Measurements from ENCODE around the gene ETV6.
"Not testable (repeated sequence)": the region's sequence is repeated elsewhere in the genome, so short reads cannot be mapped to it uniquely, and the experiment has no call there.

Gene ETV6

GRCh38 chr12:11672256-11673191 is 23.1 kb downstream of the ETV6 start:
- DNase-seq, result no peak

GRCh38 chr12:11673666-11674461 is 24.4 kb downstream of the ETV6 start:
- no peak for DNase-seq

DNA sequence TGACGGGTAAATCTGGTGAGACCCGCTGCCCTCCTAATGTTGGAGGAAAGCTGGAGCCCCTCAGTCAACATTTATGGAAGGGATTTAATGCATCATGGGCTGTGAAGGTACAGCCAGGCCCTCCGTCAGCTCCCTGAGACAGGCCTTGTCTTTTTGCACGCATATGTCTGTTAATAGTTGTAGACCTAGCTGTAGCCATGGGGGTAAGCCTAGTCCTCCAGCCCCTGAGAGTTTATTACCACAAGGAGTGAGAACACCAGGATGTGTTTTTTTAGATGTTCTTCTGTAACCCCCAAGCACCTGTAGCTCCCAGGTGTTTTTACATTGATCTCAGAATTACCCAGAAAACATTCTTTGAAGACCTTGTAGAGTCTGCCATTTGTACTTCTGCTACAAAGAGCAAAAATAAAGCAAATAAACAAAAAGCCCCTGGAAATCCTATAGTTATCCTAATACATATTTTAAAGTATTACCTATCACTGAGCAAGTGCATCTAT is 25.5 kb downstream of the ETV6 start:
- no peak for DNase-seq

GRCh38 chr12:11676052-11676451 is 26.6 kb downstream of the ETV6 start:
- no peak for DNase-seq

- no peak for DNase-seq
These were observed 27.6 kb downstream of the ETV6 start for GRCh38 chr12:11677093-11677492.

DNA sequence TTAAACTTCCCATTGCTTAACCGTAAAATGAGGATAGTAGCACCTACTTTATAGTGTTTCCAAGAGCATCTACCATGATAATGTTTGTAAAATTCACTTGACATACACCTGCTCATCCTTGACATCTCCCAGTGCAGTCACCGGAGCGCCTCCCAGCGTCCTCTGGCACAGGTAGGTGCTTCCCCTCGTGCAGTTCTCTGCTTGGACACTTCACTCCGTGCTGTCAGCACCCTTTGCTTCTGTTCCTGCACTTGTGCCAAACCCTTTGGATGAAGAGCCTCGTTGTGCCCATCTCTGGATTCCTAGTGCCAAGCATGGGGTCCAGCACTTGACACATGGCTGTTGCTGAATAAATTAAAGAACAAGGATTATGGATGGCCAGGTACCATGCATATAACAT is 28.3 kb downstream of the ETV6 start:
- DNase-seq, result no peak

GRCh38 chr12:11678781-11679180 is 29.3 kb downstream of the ETV6 start:
- no peak for DNase-seq

DNA sequence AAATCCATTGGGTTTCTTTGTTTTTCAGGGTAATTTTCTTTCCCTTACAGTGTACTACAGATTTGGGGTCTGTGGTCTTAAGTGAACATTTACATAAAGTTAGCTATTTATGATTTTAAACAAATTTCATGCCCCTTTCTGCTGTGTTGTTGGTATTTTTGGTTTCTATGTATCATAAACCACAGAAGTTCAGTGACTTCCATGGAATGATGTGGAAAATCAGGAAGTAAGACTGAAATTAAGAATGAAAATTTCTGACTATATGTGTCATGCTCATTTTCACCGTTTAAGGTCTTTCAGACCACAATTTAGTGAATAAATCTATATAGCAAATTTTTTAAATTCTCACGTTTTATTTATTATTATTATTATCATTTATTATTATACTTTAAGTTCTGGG is 31.7 kb downstream of the ETV6 start:
- no peak for DNase-seq

- not testable (repeated sequence) for DNase-seq
These were observed 32.2 kb downstream of the ETV6 start for GRCh38 chr12:11681695-11682094.

- no peak for DNase-seq
These were observed 34.9 kb downstream of the ETV6 start for GRCh38 chr12:11684393-11684792.

DNA sequence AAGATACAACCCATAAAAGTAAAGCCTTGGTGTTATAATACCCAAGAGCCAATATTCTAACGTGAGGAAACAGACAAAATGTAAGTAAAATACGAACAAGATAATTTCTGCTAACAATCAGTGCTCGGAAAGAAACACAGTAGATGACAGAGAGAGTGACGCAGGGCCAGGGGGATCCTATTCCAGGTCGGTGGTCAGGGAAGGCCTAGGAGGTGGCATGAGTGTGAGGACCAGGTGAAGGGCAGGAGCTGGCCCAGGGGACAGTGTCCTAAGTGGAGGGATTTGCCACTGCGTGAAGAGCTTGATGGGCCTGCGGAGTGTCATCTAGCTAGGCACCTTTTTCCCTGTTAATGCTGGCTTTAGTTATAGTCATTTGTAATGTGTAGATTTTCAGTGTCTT is 35.3 kb downstream of the ETV6 start:
- DNase-seq, result no peak

- DNase-seq, result no peak
These were observed 35.8 kb downstream of the ETV6 start for GRCh38 chr12:11685316-11685715.

DNA sequence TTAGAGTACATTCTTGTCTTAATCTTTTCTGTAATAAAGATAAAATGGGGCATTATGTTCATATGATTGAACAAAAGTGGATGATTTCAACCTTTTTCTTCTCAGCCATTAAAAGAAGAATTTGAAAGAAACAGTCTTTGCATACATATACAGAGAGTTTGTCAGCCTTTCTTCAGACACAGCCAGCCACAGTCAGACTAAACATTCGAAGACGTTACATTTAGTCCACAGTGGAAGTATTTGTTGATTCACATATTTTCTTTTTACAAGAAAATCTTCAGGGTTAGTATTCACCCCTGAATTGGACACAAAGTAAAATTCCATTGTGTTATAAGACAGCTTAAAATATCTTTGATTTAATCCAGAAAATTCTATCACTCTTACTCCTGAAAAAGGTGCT is 36.2 kb downstream of the ETV6 start:
- no peak for DNase-seq

DNA sequence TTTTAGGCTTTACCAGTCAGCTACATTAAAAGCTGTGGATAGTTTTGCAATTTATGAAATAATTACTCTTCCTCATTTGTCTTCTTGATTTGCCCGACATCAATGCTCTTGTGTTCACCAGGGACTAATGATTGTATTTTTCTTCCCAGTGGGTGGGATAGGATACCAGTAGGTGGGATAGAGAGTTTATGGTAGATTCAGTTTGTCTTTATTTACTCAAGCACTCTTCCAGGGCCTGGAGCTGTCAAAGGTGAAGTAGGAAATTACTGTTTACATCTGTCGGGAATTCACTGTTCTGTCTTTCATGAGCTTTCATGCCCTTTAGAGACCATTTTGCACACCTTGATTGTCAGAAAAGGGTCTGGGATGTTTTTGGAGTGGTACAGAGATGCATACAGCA is 36.6 kb downstream of the ETV6 start:
- no peak for DNase-seq

DNA sequence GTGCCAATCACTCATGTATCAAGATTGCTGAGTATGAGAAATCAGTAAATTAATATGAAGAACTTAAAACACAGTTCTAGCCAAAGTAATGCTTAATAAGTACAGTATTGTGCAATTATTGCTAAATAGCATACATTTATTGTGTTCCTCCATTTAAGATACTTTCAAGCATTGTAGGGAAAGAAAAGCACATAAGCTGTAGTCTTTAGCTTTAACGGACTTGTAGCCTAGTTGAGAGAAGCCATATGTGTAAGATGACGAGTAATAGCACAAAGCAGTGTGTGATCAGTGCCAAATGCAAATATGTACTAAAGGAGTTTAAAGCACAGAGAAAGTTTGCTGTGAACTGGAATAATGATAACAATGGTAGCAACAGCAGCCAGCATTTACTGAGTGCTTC is 38.1 kb downstream of the ETV6 start:
- no peak for DNase-seq

DNA sequence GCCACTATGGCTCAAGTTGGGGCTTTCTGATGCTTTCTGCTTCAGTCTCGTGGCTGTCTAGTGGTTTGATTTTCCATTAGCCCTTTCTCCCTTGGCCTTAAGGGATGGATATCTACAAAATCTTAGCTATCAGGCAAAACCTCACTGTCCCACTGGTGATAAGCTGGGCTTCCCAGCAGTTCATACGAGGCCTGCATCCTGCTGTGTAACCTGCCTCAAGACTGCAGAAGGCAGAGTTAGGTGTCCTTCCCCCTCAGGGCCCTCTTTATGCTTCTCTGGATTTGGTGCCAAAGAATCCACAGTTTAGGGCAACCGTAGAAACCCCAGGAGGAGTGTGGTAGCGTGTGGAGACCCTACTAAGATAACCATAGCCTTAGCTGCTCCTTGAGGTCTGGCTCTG is 38.9 kb downstream of the ETV6 start:
- no peak for DNase-seq

GRCh38 chr12:11688831-11689230 is 39.4 kb downstream of the ETV6 start:
- no peak for DNase-seq

DNA sequence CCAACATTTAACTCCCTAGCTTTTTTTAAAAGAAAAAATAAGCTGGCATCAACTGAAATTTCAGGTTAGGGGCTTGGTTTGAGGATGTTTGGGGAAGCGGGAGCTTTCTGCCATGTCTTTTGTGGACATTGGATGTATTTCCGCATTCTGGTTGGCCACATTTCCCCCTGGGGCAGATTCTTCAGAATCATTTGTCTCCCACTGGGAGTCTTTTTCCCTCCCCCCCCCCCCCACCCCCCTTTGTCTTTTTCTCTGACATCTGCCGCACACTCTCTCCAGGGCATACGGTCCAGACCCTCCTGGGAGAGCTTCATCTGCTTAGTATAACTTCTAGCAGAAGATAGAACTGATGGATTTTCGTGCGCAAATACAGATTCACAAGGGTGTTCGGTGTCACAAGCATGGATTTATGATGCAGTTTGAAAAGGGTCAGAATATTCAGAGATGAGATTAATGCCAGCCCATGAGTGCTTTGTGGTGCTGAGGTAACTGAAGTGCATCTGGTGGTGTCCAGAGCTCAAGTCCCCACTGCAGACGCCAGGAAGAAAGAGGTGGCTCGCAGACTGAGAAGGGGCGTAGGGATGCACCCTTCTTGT is 40.2 kb downstream of the ETV6 start:
- DNase-seq, result no peak

GRCh38 chr12:11693067-11693466 is 43.6 kb downstream of the ETV6 start:
- no peak for DNase-seq

DNA sequence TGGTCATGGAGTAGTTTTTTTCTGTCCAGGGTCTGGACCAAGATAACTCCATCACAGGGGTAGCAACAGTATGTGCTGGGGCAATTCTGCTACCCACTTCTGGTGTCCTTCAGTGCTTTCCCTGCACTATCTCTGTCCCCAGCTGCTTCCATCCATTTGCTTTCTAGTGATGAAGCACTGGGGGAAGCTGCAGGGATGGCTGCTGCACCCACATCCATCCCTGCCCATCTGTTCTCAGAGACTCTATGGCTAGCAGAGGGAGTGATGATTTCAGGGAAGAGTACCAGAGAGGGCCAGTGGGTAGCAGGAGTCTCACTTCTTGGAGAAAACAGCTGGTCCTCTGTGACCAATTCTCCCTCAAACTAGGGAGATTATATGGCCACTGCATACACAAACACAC is 44.1 kb downstream of the ETV6 start:
- DNase-seq, result no peak

GRCh38 chr12:11694528-11694927 is 45.1 kb downstream of the ETV6 start:
- DNase-seq, result no peak

DNA sequence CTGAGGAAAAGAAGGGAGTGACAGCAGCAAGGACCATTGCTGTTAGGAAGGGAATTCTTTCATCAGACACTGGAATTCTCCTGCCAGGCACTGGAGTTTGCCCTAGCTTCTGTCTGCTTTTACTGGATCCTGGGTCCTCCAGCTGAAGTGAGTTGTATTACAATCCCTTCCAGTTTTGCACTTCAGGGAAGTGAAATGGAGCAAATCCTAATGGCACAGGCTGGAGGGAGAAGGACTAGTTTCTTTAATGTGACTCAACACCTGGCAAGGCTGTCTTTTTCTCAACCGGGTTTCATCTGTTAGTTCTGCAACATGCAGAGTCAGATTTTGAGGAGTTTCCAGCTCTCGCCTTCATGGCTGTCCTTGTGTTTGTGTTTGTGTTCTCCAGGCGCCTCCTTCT is 45.8 kb downstream of the ETV6 start:
- no peak for DNase-seq

DNA sequence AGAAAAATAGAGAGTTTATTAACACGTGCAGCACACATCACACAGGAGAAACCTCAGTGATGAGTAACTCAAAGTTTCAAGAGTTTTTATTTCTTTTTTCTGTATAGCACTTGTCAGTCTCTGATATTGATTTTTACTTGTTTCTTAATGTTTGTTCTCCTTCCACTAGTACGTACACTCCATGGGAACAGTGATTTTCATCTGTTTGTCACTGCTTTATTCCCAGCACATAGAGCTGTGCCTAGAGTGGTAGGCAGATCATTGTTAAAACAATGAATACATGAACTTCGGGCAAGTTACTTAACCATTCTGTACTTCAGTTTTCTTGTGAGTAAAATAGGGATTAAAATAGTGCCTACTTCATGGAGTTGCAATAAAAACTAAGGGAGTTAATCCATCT is 46.6 kb downstream of the ETV6 start:
- no peak for DNase-seq

- no peak for DNase-seq
These were observed 47.7 kb downstream of the ETV6 start for GRCh38 chr12:11697131-11697530.

Data from CD4-positive, alpha-beta T cell treated with Interleukin-1 beta for 1 hour (primary cell).